K562 treated with DMSO at 1 percent for 4 hours (cell line): ENCODE results near the gene PROX1. TPM values are rescaled to one million over a fixed set of nuclear protein-coding genes. Genes with fewer than 3 reads are reported as not detected.

Experiments
- total RNA-seq: library from RNA; unstranded; fragments of 300-600 nt; gene quantifications from 2 replicates; pipeline ENCODE4 v1.2.3, GENCODE V29; 2022; ENCODE audit not compliant: insufficient read depth

PROX1 gene, protein sequence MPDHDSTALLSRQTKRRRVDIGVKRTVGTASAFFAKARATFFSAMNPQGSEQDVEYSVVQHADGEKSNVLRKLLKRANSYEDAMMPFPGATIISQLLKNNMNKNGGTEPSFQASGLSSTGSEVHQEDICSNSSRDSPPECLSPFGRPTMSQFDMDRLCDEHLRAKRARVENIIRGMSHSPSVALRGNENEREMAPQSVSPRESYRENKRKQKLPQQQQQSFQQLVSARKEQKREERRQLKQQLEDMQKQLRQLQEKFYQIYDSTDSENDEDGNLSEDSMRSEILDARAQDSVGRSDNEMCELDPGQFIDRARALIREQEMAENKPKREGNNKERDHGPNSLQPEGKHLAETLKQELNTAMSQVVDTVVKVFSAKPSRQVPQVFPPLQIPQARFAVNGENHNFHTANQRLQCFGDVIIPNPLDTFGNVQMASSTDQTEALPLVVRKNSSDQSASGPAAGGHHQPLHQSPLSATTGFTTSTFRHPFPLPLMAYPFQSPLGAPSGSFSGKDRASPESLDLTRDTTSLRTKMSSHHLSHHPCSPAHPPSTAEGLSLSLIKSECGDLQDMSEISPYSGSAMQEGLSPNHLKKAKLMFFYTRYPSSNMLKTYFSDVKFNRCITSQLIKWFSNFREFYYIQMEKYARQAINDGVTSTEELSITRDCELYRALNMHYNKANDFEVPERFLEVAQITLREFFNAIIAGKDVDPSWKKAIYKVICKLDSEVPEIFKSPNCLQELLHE
- not detected in 2 replicates for total RNA-seq

GRCh38 chr1:213987927-213988506, at the start of gene PROX1:
Gene PROX1, plus strand, starts transcription at chr1:213987973. Its CDS starts 8,563 bp downstream, at chr1:213996536.

